ENCODE measurements around the gene CCDC182. TPM values are rescaled to one million over a fixed set of nuclear protein-coding genes. Genes with fewer than 3 reads are reported as not detected.

CCDC182 gene
- total and polyA plus RNA-seq, 9 of the 15 experiments (the other 6 are each of a cell fraction or from before 2014, with no cell fraction given): not detected

GRCh38 chr17:57750895-57751294 is 5.8 kb upstream of the CCDC182 start (continued):
- no peak for TF ChIP-seq PRDM10 (IDR thresholded peaks at IDR 0.05; ENCODE audit: partially characterized antibody)
- TF ChIP-seq DIDO1 (tag; IDR thresholded peaks at IDR 0.05; ENCODE audit: low read depth): no peak
- no peak for TF ChIP-seq KLF6 (CRISPR knock-in tag; IDR thresholded peaks at IDR 0.05; ENCODE audit: borderline replicate concordance)
- TF ChIP-seq NR2C1 (IDR thresholded peaks at IDR 0.05): no peak
- no peak for TF ChIP-seq NR2C1 (tag; IDR thresholded peaks at IDR 0.05)
- TF ChIP-seq CHD2 (IDR thresholded peaks at IDR 0.05; ENCODE audit: low read depth, low read length): no peak
- no peak for TF ChIP-seq NR4A1 (CRISPR knock-in tag; IDR thresholded peaks at IDR 0.05)
- no peak for TF ChIP-seq NR4A1 (tag; IDR thresholded peaks at IDR 0.05)
- no peak for TF ChIP-seq ZNF408 (CRISPR knock-in tag; IDR thresholded peaks at IDR 0.05; ENCODE audit: low read depth)
